ENCODE data around the gene FGG.

GRCh38 chr4:154591890-154592289 lies 20.6 kb downstream of the FGG start:
- TF ChIP-seq EZH2 (IDR thresholded peaks at IDR 0.05; ENCODE audit: low read length) = no peak
- TF ChIP-seq, protein P1, sequence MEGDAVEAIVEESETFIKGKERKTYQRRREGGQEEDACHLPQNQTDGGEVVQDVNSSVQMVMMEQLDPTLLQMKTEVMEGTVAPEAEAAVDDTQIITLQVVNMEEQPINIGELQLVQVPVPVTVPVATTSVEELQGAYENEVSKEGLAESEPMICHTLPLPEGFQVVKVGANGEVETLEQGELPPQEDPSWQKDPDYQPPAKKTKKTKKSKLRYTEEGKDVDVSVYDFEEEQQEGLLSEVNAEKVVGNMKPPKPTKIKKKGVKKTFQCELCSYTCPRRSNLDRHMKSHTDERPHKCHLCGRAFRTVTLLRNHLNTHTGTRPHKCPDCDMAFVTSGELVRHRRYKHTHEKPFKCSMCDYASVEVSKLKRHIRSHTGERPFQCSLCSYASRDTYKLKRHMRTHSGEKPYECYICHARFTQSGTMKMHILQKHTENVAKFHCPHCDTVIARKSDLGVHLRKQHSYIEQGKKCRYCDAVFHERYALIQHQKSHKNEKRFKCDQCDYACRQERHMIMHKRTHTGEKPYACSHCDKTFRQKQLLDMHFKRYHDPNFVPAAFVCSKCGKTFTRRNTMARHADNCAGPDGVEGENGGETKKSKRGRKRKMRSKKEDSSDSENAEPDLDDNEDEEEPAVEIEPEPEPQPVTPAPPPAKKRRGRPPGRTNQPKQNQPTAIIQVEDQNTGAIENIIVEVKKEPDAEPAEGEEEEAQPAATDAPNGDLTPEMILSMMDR (optimal IDR thresholded peaks at IDR 0.05 in 1 of 3, IDR thresholded peaks at IDR 0.05 in 1 of 3, conservative IDR thresholded peaks at IDR 0.05 in 1 of 3; ENCODE audit: extremely low read depth in 1 of 3, insufficient read depth in 2 of 3, low read length in 3 of 3) = no peak
